Panc1 (cell line): Measurements from ENCODE around the gene VPS41.

ENCODE experiments used
- CTCF ChIP-seq: fragments of 450-650 bp; IDR thresholded peaks from 2 replicates; pipeline ENCODE4 v1.5.1; 2017; ENCODE audit warnings: mild to moderate bottlenecking
- POLR2AphosphoS5 ChIP-seq: IDR thresholded peaks from 2 replicates; pipeline ENCODE4 v1.6.1; 2012; ENCODE audit warnings: mild to moderate bottlenecking, low read depth, low read length, moderate library complexity
- REST ChIP-seq, 2 experiments: IDR thresholded peaks; 2 replicates each; pipeline ENCODE4 v1.6.1; 2011 to 2012; ENCODE audit warnings: low read depth in 2 of 2, control low read depth in 1 of 2, low read length in 1 of 2, mild to moderate bottlenecking in 1 of 2, moderate library complexity in 1 of 2; ENCODE audit not compliant: insufficient read depth in 1 of 2

DNA sequence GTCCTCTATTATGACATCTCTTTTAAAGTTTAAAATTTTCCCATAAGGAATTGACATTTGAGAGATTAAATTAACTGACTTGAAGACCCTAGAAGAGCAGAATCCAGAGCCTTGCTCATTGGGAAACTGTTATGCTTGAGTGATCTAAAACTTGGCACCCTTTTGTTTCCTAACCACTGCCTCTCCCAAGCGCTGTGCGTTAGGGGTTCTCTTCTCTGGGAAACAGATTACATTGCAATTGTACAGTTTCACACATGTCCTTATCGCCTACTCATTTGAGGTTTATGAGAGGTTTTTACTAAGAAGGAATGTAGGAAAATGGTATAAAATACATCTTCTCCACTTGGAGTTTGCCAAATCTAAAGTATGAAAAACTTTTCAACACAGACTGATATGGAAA lies 151.1 kb downstream of the VPS41 start:
- TF ChIP-seq CTCF (no peak), POLR2AphosphoS5 (no peak), REST (IDR thresholded peaks at IDR 0.05; ENCODE audit: insufficient read depth in 1 of 2, low read depth in 2 of 2, low read length in 1 of 2) (no peak)
